HG02852 (cell line): Measurements from ENCODE around the gene LEKR1.

Experiments used
- ATAC-seq: cut with Tn5 transposase; IDR thresholded peaks from one replicate; pipeline ENCODE4 v1.9.1; 2021; ENCODE audit warnings: mild to moderate bottlenecking, moderate library complexity; ENCODE audit not compliant: unreplicated experiment

LEKR1 gene

DNA sequence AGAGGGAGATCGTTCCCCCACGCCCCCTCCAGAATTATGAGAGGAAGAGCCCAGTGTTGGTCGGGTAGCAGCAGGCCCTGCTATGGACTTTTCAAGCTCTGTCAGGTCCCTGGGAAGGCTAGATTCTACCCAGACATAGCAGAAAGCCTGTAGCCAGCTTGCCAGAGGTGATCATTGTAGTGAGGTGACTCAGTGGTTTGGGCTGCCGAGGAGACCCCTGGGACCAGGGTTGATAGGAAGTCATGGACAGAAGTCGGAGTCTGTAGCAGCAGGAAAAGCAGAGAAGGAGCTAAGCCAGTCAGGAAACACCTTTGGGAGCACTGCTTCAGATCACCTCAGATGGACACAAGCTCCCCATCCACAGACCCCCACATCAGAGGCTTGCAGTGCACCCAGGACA lies 266.1 kb downstream of the LEKR1 start:
- no peak for ATAC-seq

DNA sequence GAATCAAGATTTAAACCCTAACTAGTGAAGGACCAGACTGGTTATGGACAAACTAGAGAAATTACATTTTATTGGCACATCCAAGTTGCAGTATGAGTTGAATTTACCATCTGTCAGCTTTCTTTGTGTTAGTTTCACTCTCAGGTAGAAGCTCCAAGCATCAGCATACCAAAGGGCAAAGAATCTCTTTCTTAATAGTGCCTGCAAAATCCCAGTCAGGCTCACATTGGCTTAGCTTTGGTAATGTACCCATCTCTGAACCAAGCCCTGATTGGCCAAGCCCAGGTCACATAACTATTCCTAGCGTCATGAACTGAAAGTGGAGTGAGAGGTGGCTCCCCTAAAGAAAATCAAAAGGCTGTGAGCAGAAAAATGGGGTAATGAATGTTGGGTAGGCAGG lies 266.9 kb downstream of the LEKR1 start:
- ATAC-seq = no peak

DNA sequence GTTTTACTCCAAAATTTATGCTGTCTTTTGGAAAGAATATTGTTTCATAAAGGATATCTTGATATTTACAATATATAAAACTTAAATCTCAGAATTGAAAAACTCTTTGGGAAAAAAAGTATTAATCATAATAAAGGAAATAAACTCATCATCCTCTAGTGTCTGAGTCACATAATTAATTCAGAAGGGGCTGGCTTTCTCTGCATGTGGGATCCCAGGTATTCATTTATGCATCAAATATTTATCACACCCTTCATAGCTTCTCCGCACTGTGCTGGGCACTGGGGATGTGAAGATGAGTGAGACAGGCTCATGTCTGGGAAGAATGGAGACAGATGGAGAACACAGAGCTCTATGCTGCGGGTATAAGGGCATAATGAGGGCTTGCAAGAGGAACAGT lies 268.1 kb downstream of the LEKR1 start:
- ATAC-seq = no peak

DNA sequence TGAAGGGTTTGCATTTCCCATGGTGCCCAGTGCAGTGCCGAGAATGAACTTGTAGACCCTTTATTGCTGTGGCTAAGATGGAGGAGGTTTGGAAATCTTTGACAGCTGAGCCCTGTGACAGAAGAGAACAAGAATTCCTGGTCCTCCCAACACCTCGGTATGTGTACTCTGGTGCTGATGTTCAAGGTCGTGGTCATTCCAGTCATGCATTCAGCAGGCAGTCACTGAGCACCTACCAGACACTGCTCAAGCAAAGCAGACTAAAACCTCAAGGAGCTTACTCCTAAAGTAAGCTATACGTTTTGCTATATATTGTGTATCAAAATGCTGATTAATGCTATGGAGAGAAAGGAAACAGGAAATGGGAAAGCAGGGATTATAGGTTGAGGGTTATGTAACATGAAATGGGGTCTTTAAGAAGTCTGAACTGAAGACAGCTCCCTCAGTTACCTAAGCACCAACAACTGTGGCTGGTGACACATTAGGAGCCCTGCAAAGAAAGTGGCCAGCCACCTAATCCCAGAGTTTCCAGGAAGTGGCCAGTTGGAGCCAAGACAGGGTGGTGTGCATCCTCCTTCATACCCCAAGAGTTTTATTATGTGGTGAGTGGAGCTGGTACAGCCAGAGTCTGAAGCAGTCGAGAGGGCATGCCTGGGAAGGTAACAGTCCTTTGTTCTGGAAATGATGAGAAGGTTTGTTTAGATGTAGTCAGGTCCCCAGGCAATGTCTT lies 268.8 kb downstream of the LEKR1 start:
- ATAC-seq = no peak
